Upper lobe of left lung (tissue), 6 donors: ENCODE results near the gene NDUFA13. TPM values are rescaled to one million over a fixed set of nuclear protein-coding genes. Genes with fewer than 3 reads are reported as not detected.

Source experiments
- ATAC-seq, 2 donors: fragments of 200-7000 bp; cut with Tn5 transposase; one replicate each; pipeline ENCODE4 v1.9.1; 2022; ENCODE audit warnings: mild to moderate bottlenecking in 2 of 2, moderate library complexity in 2 of 2; ENCODE audit not compliant: low FRiP score in 2 of 2
- DNase-seq, 2 donors: peaks; one replicate each; pipeline ENCODE4 v3.0.0-alpha.2; 2019 to 2020
- H3K27ac ChIP-seq, 4 donors: fragments of 200-600 bp; sonication (generic); one replicate each; pipeline ENCODE4 v1.5.1; 2016 to 2019
- H3K27me3 ChIP-seq, 4 donors: fragments of 200-600 bp; sonication (generic); one replicate each; pipeline ENCODE4 v1.5.1; 2017 to 2019
- H3K36me3 ChIP-seq, 4 donors: fragments of 200-600 bp; sonication (generic); one replicate each; pipeline ENCODE4 v1.5.1; 2016 to 2019
- H3K4me1 ChIP-seq, 4 donors: fragments of 200-600 bp; sonication (generic); one replicate each; pipeline ENCODE4 v1.5.1; 2018 to 2019
- H3K4me3 ChIP-seq, 4 donors: fragments of 200-600 bp; sonication (generic); one replicate each; pipeline ENCODE4 v1.5.1; 2017 to 2019; ENCODE audit warnings: mild to moderate bottlenecking in 2 of 4, moderate library complexity in 1 of 4
- H3K9me3 ChIP-seq, 4 donors: fragments of 200-600 bp; sonication (generic); one replicate each; pipeline ENCODE4 v1.5.1; 2018 to 2019
- EP300 ChIP-seq, 4 donors: sonication (generic); formaldehyde crosslinking; IDR thresholded peaks; one replicate each; pipeline ENCODE4 v1.5.1; 2017; ENCODE audit warnings: antibody characterized with exemption in 4 of 4, control low read depth in 2 of 4
- POLR2A ChIP-seq, 4 donors: fragments of 450-650 bp; IDR thresholded peaks; one replicate each; pipeline ENCODE4 v1.5.1; 2016 to 2017; ENCODE audit warnings: antibody characterized with exemption in 4 of 4, mild to moderate bottlenecking in 2 of 4
- POLR2AphosphoS5 ChIP-seq, 2 donors: sonication (generic); formaldehyde crosslinking; IDR thresholded peaks; one replicate each; pipeline ENCODE4 v1.5.1; 2017; ENCODE audit warnings: antibody characterized with exemption in 2 of 2
- WGBS, 2 donors: methylation state at CpG; one replicate each; pipeline ENCODE4 v1.1.5; 2017 to 2018; 5-methylcytosine and 5-hydroxymethylcytosine counted together
- total RNA-seq, 6 donors: library from RNA; depleted of rRNA in 4 of 6; stranded (reverse); fragments of >200 nt in 4 of 6; gene quantifications; one replicate each; pipeline versions ENCODE4 v1.1.0 to v1.2.1, GENCODE V29; 2016 to 2021
- TF ChIP-seq, protein P1 (sequence below), 6 experiments: fragments of 450-650 bp in 4 of 6; fragments of 200-600 bp in 2 of 6; sonication (generic) in 2 of 6; IDR thresholded peaks; one replicate each; pipeline ENCODE4 v1.5.1; 2016 to 2019; ENCODE audit warnings: antibody characterized with exemption in 6 of 6
- donor health status: DM: no; HTN: no; CAD: no; lungs with moderate emphysema.
- donor health status: DM: no; HTN: yes; CAD: no; lungs with severe emphysema.

Gene NDUFA13
- total RNA-seq, 6 donors from 2014 or later = 24.3 to 305 (median 112) TPM

DNA sequence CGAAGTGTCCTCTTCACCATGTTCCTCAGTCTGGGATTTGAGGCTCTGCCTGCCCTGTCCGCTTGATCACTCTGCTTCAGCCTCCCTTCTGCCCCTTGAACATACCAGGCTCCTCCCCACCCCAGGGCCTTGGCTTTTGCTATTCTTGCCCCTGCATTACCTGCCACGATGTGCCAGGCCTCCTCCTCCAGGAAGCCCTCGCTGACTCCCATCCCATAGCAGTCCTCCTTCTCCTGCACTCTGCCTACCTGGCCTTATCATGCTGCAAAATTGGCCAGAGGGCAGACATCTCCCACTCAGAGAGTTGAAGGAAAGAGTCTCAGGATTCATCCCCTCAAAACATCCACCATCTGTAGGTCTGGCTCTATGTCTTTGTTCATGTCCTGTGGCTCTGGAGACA is 14.9 kb downstream of the NDUFA13 start:
- no peak for DNase-seq
- H3K36me3 ChIP-seq = peaks cover 3 to 35% (median 32%) of the 10 kb centered on the region in 4 donors

DNA sequence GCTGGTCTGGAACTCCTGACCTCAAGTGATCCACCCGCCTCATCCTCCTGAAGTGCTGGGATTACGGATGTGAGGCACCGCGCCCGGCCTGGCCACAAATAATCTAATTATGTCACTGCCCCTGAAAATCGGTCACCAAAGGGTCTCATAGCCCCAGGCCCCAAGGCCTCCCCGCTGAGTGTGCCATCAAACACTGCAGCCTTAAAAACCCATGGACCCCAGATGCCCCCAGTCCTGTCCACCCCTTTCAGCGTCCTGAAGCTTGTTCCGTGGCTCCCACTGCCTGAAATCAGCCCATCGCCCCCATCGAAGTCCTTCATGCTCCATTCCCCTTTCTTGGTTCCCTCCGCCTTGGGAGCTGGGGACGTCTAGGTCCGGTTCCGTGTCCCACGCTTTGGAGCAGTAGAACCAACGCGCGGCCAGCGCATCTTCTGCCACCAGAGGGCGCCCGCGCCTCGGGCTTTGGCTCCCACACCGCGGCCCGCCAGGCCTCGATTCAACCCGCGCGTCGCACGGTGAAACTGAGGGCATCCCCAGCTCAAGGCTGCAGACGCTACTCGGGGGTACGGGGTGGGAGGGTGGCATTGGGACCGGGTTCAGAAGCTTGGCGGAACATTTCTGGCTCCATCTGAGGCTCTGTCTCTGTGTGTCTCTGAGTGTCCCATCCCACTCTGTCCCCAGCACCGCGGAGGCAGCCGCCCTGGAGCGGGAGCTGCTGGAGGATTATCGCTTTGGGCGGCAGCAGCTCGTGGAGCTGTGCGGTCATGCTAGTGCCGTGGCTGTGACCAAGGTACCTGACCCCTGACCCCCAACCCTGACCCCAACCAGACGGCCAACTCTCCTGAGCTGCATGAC is 16.2 kb downstream of the NDUFA13 start:
- peaks cover 0 to 1% (median 0%) of the 10 kb centered on the region in 4 donors for H3K27me3 ChIP-seq
- H3K27ac ChIP-seq = no peak overlapping the region
- 27 to 31% methylated on average over 33 to 36 of the region's 48 CpGs for WGBS, 2 donors
- peak; percentile 73 to 89 for ATAC-seq
- H3K9me3 ChIP-seq = no peaks in the 10 kb centered on the region
- peaks cover 3 to 23% (median 19%) of the 10 kb centered on the region in 4 donors for H3K36me3 ChIP-seq
- peak; percentile 85 to 98 for DNase-seq
- H3K4me1 ChIP-seq = peaks cover 1 to 19% (median 6%) of the 10 kb centered on the region in 4 donors
- H3K4me3 ChIP-seq = no peak overlapping the region
- TF ChIP-seq, protein P1, sequence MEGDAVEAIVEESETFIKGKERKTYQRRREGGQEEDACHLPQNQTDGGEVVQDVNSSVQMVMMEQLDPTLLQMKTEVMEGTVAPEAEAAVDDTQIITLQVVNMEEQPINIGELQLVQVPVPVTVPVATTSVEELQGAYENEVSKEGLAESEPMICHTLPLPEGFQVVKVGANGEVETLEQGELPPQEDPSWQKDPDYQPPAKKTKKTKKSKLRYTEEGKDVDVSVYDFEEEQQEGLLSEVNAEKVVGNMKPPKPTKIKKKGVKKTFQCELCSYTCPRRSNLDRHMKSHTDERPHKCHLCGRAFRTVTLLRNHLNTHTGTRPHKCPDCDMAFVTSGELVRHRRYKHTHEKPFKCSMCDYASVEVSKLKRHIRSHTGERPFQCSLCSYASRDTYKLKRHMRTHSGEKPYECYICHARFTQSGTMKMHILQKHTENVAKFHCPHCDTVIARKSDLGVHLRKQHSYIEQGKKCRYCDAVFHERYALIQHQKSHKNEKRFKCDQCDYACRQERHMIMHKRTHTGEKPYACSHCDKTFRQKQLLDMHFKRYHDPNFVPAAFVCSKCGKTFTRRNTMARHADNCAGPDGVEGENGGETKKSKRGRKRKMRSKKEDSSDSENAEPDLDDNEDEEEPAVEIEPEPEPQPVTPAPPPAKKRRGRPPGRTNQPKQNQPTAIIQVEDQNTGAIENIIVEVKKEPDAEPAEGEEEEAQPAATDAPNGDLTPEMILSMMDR (IDR thresholded peaks at IDR 0.05) = peak; percentile 90 to 97 (median 96)
- TF ChIP-seq POLR2AphosphoS5 (IDR thresholded peaks at IDR 0.05) = peak in 1 of 2 donors; percentile 17
- TF ChIP-seq EP300 (IDR thresholded peaks at IDR 0.05) = no peak
- no peak for TF ChIP-seq POLR2A (IDR thresholded peaks at IDR 0.05)

More for the DNA sequence above, 14.9 kb downstream of the NDUFA13 start:
- TF ChIP-seq, protein P1 (IDR thresholded peaks at IDR 0.05) = no peak
- no peak for TF ChIP-seq EP300 (IDR thresholded peaks at IDR 0.05)
- TF ChIP-seq POLR2A (IDR thresholded peaks at IDR 0.05) = no peak
- Histone ChIP-seq H3K4me3 (no peak overlapping the region), H3K4me1 (peaks cover 0 to 18% (median 6%) of the 10 kb centered on the region in 4 donors), H3K27me3 (no peaks in the 10 kb centered on the region), H3K27ac (no peak overlapping the region), H3K9me3 (no peaks in the 10 kb centered on the region)
- no peak for ATAC-seq
- WGBS, 2 donors = 85 to 90% methylated on average over 4 of the region's 4 CpGs

GRCh38 chr19:19532806-19533701 is 17.0 kb downstream of the NDUFA13 start:
- TF ChIP-seq, protein P1 (IDR thresholded peaks at IDR 0.05) = no peak
- TF ChIP-seq POLR2AphosphoS5 (IDR thresholded peaks at IDR 0.05) (no peak), POLR2A (IDR thresholded peaks at IDR 0.05) (no peak), EP300 (IDR thresholded peaks at IDR 0.05) (no peak)
- WGBS, 2 donors = 72 to 78% methylated on average over 10 to 13 of the region's 14 CpGs
- peaks cover 0 to 9% (median 3%) of the 10 kb centered on the region in 4 donors for H3K27me3 ChIP-seq
- ATAC-seq (no peak), DNase-seq (no peak)
- peaks cover 3 to 28% (median 12%) of the 10 kb centered on the region in 4 donors for H3K4me1 ChIP-seq
- H3K27ac ChIP-seq = no peak overlapping the region
- no peak overlapping the region for H3K4me3 ChIP-seq
- H3K9me3 ChIP-seq = no peaks in the 10 kb centered on the region
- peaks cover 0 to 15% (median 11%) of the 10 kb centered on the region in 4 donors for H3K36me3 ChIP-seq

GRCh38 chr19:19533841-19534240 is 17.8 kb downstream of the NDUFA13 start:
- WGBS, 2 donors = 91 to 93% methylated on average over 6 of the region's 6 CpGs
- TF ChIP-seq, protein P1 (IDR thresholded peaks at IDR 0.05) = no peak
- no peak for TF ChIP-seq POLR2AphosphoS5 (IDR thresholded peaks at IDR 0.05)
- peaks cover 0 to 7% (median 3%) of the 10 kb centered on the region in 4 donors for H3K36me3 ChIP-seq
- DNase-seq = peak in 1 of 2 donors; percentile 9
- ATAC-seq = no peak
- peaks cover 10 to 32% (median 19%) of the 10 kb centered on the region in 4 donors for H3K4me1 ChIP-seq
- no peak overlapping the region for H3K4me3 ChIP-seq
- H3K27me3 ChIP-seq = peaks cover 0 to 17% (median 11%) of the 10 kb centered on the region in 4 donors
- no peak overlapping the region for H3K27ac ChIP-seq
- no peaks in the 10 kb centered on the region for H3K9me3 ChIP-seq
